Stimulated activated naive CD8-positive, alpha-beta T cell treated with anti-CD3 and anti-CD28 coated beads, Interleukin-15, Interleukin-2, amounts not matched to agents 100 ng/mL and 50 ng/mL, for 24 hours (primary cell): ENCODE data around the gene MORF4L1.
"Not testable (repeated sequence)": the region's sequence is repeated elsewhere in the genome, so short reads cannot be mapped to it uniquely, and the experiment has no call there.

Source experiments
- H3K27ac Mint-ChIP-seq: one replicate; pipeline ENCODE4 v1.8.0; 2021; ENCODE audit warnings: mild to moderate bottlenecking, mixed read lengths
- H3K27me3 Mint-ChIP-seq: one replicate; pipeline ENCODE4 v1.8.0; 2021; ENCODE audit warnings: mixed read lengths
- H3K36me3 Mint-ChIP-seq: one replicate; pipeline ENCODE4 v1.8.0; 2021; ENCODE audit warnings: low read depth, mixed read lengths
- H3K4me1 Mint-ChIP-seq: one replicate; pipeline ENCODE4 v1.8.0; 2021; ENCODE audit warnings: low read depth, mixed read lengths
- H3K4me3 Mint-ChIP-seq: one replicate; pipeline ENCODE4 v1.8.0; 2021; ENCODE audit warnings: mild to moderate bottlenecking, mixed read lengths
- H3K9me3 Mint-ChIP-seq: one replicate; pipeline ENCODE4 v1.8.0; 2021; ENCODE audit warnings: mixed read lengths

Gene MORF4L1

GRCh38 chr15:78873793-78874765, 1.4 kb downstream of the MORF4L1 start:
- H3K36me3 Mint-ChIP-seq: peaks cover 38% of the 10 kb centered on the region
- peaks cover 70% of the 10 kb centered on the region for H3K4me1 Mint-ChIP-seq

GRCh38 chr15:78875107-78875914, 2.6 kb downstream of the MORF4L1 start:
- no peaks in the 10 kb centered on the region for H3K9me3 Mint-ChIP-seq
- peaks cover 38% of the 10 kb centered on the region for H3K36me3 Mint-ChIP-seq
- H3K4me1 Mint-ChIP-seq: peaks cover 82% of the 10 kb centered on the region

More at GRCh38 chr15:78873793-78874765, 1.4 kb downstream of the MORF4L1 start:
- Mint-ChIP-seq H3K27me3 (no peaks in the 10 kb centered on the region), H3K27ac (peak overlapping the region; percentile 99), H3K4me3 (peak overlapping the region; percentile 100), H3K9me3 (no peaks in the 10 kb centered on the region)

GRCh38 chr15:78876954-78877353, 4.3 kb downstream of the MORF4L1 start:
- Mint-ChIP-seq H3K4me1 (peaks cover 87% of the 10 kb centered on the region), H3K36me3 (peaks cover 53% of the 10 kb centered on the region), H3K4me3 (peak overlapping the region; percentile 71)
- not testable (repeated sequence) for H3K9me3 Mint-ChIP-seq, H3K27ac Mint-ChIP-seq, H3K27me3 Mint-ChIP-seq

More at GRCh38 chr15:78875107-78875914, 2.6 kb downstream of the MORF4L1 start:
- no peaks in the 10 kb centered on the region for H3K27me3 Mint-ChIP-seq
- peak overlapping the region; percentile 99 for H3K27ac Mint-ChIP-seq
- peak overlapping the region; percentile 100 for H3K4me3 Mint-ChIP-seq

- H3K4me1 Mint-ChIP-seq: peaks cover 94% of the 10 kb centered on the region
- peak overlapping the region; percentile 71 for H3K4me3 Mint-ChIP-seq
- peaks cover 62% of the 10 kb centered on the region for H3K36me3 Mint-ChIP-seq
- H3K27ac Mint-ChIP-seq: peak overlapping the region; percentile 68
- H3K27me3 Mint-ChIP-seq: no peaks in the 10 kb centered on the region
- no peaks in the 10 kb centered on the region for H3K9me3 Mint-ChIP-seq
Observed at GRCh38 chr15:78878356-78878755, 5.7 kb downstream of the MORF4L1 start.

- Mint-ChIP-seq H3K27ac (peak overlapping the region; percentile 23), H3K36me3 (peaks cover 62% of the 10 kb centered on the region), H3K9me3 (no peaks in the 10 kb centered on the region), H3K4me1 (peaks cover 90% of the 10 kb centered on the region), H3K27me3 (no peaks in the 10 kb centered on the region), H3K4me3 (peak overlapping the region; percentile 20)
Observed at GRCh38 chr15:78879517-78880241, 7.0 kb downstream of the MORF4L1 start.

- no peak overlapping the region for H3K4me3 Mint-ChIP-seq
- peaks cover 90% of the 10 kb centered on the region for H3K4me1 Mint-ChIP-seq
- peaks cover 62% of the 10 kb centered on the region for H3K36me3 Mint-ChIP-seq
- H3K27me3 Mint-ChIP-seq: no peaks in the 10 kb centered on the region
- no peaks in the 10 kb centered on the region for H3K9me3 Mint-ChIP-seq
- H3K27ac Mint-ChIP-seq: peak overlapping the region; percentile 23
Observed at GRCh38 chr15:78880242-78880533, 7.5 kb downstream of the MORF4L1 start.

DNA sequence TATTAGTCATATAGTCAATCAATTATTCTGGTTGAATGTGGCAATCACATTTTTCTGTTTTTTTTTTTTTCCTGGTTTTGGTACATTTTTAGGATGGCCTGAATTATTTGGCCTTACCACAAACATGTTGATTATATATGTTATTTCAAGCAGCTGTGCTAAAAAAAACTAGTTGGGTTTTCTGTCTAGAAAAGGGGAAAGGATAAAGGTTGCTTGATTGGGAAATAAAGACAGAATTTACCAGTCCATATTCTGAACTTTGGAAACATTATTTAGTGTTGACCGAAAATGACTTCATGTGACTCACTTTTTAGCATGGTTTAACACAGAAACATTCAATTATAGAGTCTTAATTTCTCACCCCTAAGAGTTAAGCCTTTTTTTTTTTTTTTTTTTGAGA, 8.1 kb downstream of the MORF4L1 start:
- H3K9me3 Mint-ChIP-seq: no peaks in the 10 kb centered on the region
- no peak overlapping the region for H3K27ac Mint-ChIP-seq
- H3K4me3 Mint-ChIP-seq: no peak overlapping the region
- peaks cover 61% of the 10 kb centered on the region for H3K36me3 Mint-ChIP-seq
- H3K27me3 Mint-ChIP-seq: no peaks in the 10 kb centered on the region
- peaks cover 88% of the 10 kb centered on the region for H3K4me1 Mint-ChIP-seq

GRCh38 chr15:78881681-78882080, 9.0 kb downstream of the MORF4L1 start:
- Mint-ChIP-seq H3K9me3 (no peaks in the 10 kb centered on the region), H3K4me3 (no peak overlapping the region), H3K36me3 (peaks cover 64% of the 10 kb centered on the region), H3K4me1 (peaks cover 79% of the 10 kb centered on the region), H3K27me3 (no peaks in the 10 kb centered on the region), H3K27ac (no peak overlapping the region)

- H3K9me3 Mint-ChIP-seq: no peaks in the 10 kb centered on the region
- H3K4me1 Mint-ChIP-seq: peaks cover 25% of the 10 kb centered on the region
- H3K27me3 Mint-ChIP-seq: no peaks in the 10 kb centered on the region
- no peak overlapping the region for H3K4me3 Mint-ChIP-seq
- H3K36me3 Mint-ChIP-seq: peaks cover 91% of the 10 kb centered on the region
- H3K27ac Mint-ChIP-seq: no peak overlapping the region
Observed at GRCh38 chr15:78889000-78889399, 16.3 kb downstream of the MORF4L1 start.

GRCh38 chr15:78893538-78893937, 20.8 kb downstream of the MORF4L1 start:
- Mint-ChIP-seq H3K36me3 (peaks cover 89% of the 10 kb centered on the region), H3K4me1 (peaks cover 17% of the 10 kb centered on the region), H3K27ac (no peak overlapping the region), H3K9me3 (no peaks in the 10 kb centered on the region), H3K4me3 (no peak overlapping the region), H3K27me3 (no peaks in the 10 kb centered on the region)

DNA sequence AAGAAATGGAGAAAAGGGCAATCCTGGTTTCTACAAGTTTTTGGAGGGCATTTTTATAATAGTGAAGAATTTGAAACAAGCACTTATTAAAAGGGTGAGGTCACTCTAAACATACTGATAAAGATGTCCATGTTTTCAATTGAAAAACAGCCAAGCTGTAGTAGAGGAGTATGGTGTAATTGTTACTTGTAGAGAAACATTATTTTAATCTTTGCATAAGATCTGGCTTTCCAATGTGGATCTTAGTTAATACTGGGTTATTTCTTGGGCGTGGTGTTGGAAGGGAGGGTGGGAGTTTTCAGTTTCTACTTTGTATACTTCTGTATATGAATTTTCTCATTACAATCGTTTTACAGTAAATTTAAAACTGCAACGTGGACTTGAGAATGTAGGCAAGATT, 22.8 kb downstream of the MORF4L1 start:
- no peak overlapping the region for H3K27ac Mint-ChIP-seq
- no peak overlapping the region for H3K4me3 Mint-ChIP-seq
- H3K9me3 Mint-ChIP-seq: no peaks in the 10 kb centered on the region
- peaks cover 85% of the 10 kb centered on the region for H3K36me3 Mint-ChIP-seq
- H3K27me3 Mint-ChIP-seq: no peaks in the 10 kb centered on the region
- H3K4me1 Mint-ChIP-seq: peaks cover 17% of the 10 kb centered on the region

DNA sequence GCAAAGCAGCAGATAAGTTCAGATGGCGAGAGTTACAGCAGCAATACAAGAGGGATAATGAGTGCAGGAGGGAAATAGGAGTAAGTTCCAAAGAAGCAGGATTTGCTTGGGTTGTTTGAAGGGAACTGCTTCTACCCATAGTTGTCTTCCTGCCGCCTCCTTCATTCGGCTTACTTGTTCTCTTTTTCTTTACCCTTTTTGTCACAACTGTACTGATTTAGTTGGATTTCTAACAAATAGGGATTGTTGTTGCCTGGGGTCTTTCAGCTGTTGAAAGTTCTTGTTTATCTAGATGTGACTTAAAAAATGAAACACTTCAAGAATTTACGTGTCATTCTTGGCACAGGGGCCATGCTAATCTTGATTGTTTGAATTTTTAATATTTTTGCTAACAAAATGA, 25.9 kb downstream of the MORF4L1 start:
- H3K27me3 Mint-ChIP-seq: no peaks in the 10 kb centered on the region
- peaks cover 1% of the 10 kb centered on the region for H3K4me1 Mint-ChIP-seq
- H3K4me3 Mint-ChIP-seq: no peak overlapping the region
- no peaks in the 10 kb centered on the region for H3K9me3 Mint-ChIP-seq
- H3K27ac Mint-ChIP-seq: peak overlapping the region; percentile 38
- H3K36me3 Mint-ChIP-seq: peaks cover 76% of the 10 kb centered on the region

DNA sequence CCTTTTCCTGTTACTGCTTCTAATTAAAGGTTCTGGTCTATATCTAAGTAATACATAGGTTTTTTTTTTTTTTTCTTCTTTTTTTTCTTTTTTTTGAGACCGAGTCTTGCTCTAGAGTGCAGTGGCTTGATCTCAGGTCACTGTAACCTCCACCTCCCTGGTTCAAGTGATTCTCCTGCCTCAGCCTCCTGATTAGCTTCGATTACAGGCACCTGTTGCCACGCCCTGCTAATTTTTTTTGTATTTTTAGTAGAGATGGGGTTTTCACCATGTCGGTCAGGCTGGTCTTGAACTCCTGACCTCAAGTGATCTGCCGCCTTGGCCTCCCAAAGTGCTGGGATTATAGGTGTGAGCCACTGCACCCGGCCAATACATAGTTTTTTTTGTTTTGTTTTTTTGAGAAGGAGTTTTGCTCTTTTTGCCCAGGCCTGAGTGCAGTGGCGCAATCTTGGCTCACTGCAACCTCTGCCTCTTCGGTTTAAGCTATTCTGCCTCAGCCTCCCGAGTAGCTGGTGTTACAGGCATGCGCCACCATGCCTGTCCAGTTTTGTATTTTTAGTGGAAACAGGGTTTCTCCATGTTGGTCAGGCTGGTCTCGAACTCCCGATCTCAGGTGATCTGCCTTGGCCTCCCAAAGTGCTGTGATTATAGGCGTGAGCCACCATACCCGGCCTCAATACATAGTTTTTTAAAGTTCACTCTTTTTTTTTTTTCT, 28.3 kb downstream of the MORF4L1 start:
- H3K4me3 Mint-ChIP-seq, H3K9me3 Mint-ChIP-seq, H3K27ac Mint-ChIP-seq, H3K27me3 Mint-ChIP-seq, H3K4me1 Mint-ChIP-seq: not testable (repeated sequence)
- H3K36me3 Mint-ChIP-seq: peaks cover 74% of the 10 kb centered on the region

DNA sequence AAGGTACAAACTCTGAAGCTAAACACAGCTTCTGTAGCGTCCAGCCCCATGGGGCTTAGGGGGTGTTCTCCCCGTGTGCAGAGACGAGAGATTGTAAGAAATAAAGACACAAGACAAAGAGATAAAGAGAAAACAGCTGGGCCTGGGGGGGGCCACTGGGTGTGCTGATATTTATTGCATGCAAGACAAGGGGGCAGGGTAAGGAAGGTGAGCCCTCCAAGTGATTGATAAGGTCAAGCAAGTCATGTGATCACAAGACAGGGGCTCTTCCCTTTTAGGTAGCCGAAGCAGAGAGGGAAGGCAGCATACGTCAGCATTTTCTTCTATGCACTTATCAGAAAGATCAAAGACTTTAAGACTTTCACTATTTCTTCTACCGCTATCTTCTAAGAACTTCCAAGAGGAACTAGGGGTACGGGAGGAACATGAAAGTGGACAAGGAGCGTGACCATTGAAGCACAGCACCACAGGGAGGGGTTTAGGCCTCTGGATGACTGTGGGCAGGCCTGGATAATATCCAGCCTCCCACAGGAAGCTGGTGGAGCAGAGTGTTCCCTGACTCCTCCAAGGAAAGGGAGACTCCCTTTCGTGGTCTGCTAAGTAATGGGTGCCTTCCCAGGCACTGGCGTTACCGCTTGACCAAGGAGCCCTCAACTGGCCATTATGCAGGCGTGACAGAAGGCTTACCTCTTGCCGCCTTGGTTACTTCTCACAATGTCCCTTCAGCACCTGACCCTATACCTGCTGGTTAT, 29.8 kb downstream of the MORF4L1 start:
- peaks cover 74% of the 10 kb centered on the region for H3K36me3 Mint-ChIP-seq
- H3K27me3 Mint-ChIP-seq, H3K4me1 Mint-ChIP-seq, H3K27ac Mint-ChIP-seq, H3K4me3 Mint-ChIP-seq, H3K9me3 Mint-ChIP-seq: not testable (repeated sequence)
